Mesenteric fat pad (tissue), 1 donor: ENCODE data around the gene DNLZ. TPM values are rescaled to one million over a fixed set of nuclear protein-coding genes. Genes with fewer than 3 reads are reported as not detected.
"Not testable (repeated sequence)": the region's sequence is repeated elsewhere in the genome, so short reads cannot be mapped to it uniquely, and the experiment has no call there.

Source experiments
- DNase-seq: peaks from one replicate; pipeline ENCODE4 v3.0.0-alpha.2; 2020; ENCODE audit warnings: low spot score
- total RNA-seq: library from RNA; stranded (reverse); fragmentation: NEBNext Ultra II Directional; extraction: Animal tissue kit (Norgen Biotek cat#: 25700); gene quantifications from one replicate; pipeline ENCODE4 v1.2.1, GENCODE V29; 2021
- donor health status: DM: yes; HTN: yes; CAD: no.

Gene DNLZ
- total RNA-seq, 1 donor from 2014 or later: 22.6 TPM

GRCh38 chr9:136361754-136362449 lies 1.6 kb downstream of the DNLZ start:
- no peak for DNase-seq

GRCh38 chr9:136361047-136361753 lies 2.3 kb downstream of the DNLZ start:
- DNase-seq: no peak

GRCh38 chr9:136359774-136360718 lies 3.5 kb downstream of the DNLZ start:
- no peak for DNase-seq

- no peak for DNase-seq
These were observed 4.7 kb downstream of the DNLZ start for GRCh38 chr9:136358888-136359287.

- DNase-seq: no peak
These were observed 5.5 kb downstream of the DNLZ start for GRCh38 chr9:136358016-136358415.

- DNase-seq: no peak
These were observed 6.3 kb downstream of the DNLZ start for GRCh38 chr9:136357202-136357725.

- no peak for DNase-seq
These were observed 7.7 kb downstream of the DNLZ start for GRCh38 chr9:136355616-136356557.

- no peak for DNase-seq
These were observed 8.9 kb downstream of the DNLZ start for GRCh38 chr9:136354592-136355085.

- no peak for DNase-seq
These were observed 9.6 kb downstream of the DNLZ start for GRCh38 chr9:136353757-136354488.

GRCh38 chr9:136353088-136353487 lies 10.5 kb downstream of the DNLZ start:
- DNase-seq: no peak

GRCh38 chr9:136352682-136353081 lies 10.9 kb downstream of the DNLZ start:
- no peak for DNase-seq

- DNase-seq: not testable (repeated sequence)
These were observed 11.7 kb downstream of the DNLZ start for GRCh38 chr9:136351868-136352267.

GRCh38 chr9:136351252-136351800 lies 12.2 kb downstream of the DNLZ start:
- DNase-seq: no peak

GRCh38 chr9:136349546-136349945 lies 14.0 kb downstream of the DNLZ start:
- no peak for DNase-seq

GRCh38 chr9:136348691-136349090 lies 14.9 kb downstream of the DNLZ start:
- DNase-seq: no peak

- DNase-seq: no peak
These were observed 15.9 kb downstream of the DNLZ start for GRCh38 chr9:136347472-136348256.

GRCh38 chr9:136346927-136347465 lies 16.5 kb downstream of the DNLZ start:
- DNase-seq: no peak

- DNase-seq: no peak
These were observed 17.4 kb downstream of the DNLZ start for GRCh38 chr9:136346157-136346481.
